ENCODE results near the gene SEMA3E.

Gene SEMA3E

DNA sequence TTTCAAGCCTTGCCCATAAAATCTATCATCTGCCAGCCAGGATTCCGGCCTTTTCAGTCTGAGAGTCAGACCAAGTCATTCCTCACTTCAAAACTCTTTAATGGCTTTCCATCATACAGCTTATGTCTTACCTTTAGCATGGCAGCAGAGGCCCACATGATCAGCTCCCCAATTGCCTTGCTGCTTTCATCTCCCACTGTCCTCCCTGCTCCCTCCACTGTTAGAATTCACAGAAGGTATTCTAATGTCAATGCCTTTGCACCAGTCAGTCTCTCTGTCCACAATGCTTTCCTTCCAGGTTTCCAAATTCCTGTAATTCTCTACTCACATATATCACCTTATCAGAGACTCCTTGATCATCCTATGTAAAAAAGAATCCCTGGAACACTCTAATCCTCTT, 37.2 kb downstream of the SEMA3E start:
- ChIA-PET CTCF (interaction anchor here (0.6 kb wide), 1 partner anchor 9 kb away, joined by 3 read pairs; no protein-coding TSS in a partner anchor), POLR2A (no interaction called here)
- H3K27ac ChIP-seq (ENCODE audit: extremely low read depth, low read depth, low read length) = no peak overlapping the region
- H3K4me3 ChIP-seq (ENCODE audit: low read depth, low read length) = no peak overlapping the region
- TF ChIP-seq, protein P1, sequence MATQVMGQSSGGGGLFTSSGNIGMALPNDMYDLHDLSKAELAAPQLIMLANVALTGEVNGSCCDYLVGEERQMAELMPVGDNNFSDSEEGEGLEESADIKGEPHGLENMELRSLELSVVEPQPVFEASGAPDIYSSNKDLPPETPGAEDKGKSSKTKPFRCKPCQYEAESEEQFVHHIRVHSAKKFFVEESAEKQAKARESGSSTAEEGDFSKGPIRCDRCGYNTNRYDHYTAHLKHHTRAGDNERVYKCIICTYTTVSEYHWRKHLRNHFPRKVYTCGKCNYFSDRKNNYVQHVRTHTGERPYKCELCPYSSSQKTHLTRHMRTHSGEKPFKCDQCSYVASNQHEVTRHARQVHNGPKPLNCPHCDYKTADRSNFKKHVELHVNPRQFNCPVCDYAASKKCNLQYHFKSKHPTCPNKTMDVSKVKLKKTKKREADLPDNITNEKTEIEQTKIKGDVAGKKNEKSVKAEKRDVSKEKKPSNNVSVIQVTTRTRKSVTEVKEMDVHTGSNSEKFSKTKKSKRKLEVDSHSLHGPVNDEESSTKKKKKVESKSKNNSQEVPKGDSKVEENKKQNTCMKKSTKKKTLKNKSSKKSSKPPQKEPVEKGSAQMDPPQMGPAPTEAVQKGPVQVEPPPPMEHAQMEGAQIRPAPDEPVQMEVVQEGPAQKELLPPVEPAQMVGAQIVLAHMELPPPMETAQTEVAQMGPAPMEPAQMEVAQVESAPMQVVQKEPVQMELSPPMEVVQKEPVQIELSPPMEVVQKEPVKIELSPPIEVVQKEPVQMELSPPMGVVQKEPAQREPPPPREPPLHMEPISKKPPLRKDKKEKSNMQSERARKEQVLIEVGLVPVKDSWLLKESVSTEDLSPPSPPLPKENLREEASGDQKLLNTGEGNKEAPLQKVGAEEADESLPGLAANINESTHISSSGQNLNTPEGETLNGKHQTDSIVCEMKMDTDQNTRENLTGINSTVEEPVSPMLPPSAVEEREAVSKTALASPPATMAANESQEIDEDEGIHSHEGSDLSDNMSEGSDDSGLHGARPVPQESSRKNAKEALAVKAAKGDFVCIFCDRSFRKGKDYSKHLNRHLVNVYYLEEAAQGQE (tag by site-specific recombination; IDR thresholded peaks at IDR 0.05) = no peak
- TF ChIP-seq ZNF184 (tag by site-specific recombination; IDR thresholded peaks at IDR 0.05) (no peak), ZBTB17 (tag by site-specific recombination; IDR thresholded peaks at IDR 0.05) (no peak), ZSCAN23 (tag by site-specific recombination; IDR thresholded peaks at IDR 0.05) (no peak), ZFHX2 (tag by site-specific recombination; conservative IDR thresholded peaks at IDR 0.05) (no peak), ZNF585B (tag by site-specific recombination; IDR thresholded peaks at IDR 0.05) (no peak), ZNF202 (tag by site-specific recombination; IDR thresholded peaks at IDR 0.05; ENCODE audit: borderline replicate concordance) (no peak), MZF1 (tag by site-specific recombination; IDR thresholded peaks at IDR 0.05; ENCODE audit: borderline replicate concordance) (no peak), KLF10 (tag by site-specific recombination; IDR thresholded peaks at IDR 0.05) (no peak), ZNF335 (tag by site-specific recombination; conservative IDR thresholded peaks at IDR 0.05) (no peak)
- TF ChIP-seq, protein P2, sequence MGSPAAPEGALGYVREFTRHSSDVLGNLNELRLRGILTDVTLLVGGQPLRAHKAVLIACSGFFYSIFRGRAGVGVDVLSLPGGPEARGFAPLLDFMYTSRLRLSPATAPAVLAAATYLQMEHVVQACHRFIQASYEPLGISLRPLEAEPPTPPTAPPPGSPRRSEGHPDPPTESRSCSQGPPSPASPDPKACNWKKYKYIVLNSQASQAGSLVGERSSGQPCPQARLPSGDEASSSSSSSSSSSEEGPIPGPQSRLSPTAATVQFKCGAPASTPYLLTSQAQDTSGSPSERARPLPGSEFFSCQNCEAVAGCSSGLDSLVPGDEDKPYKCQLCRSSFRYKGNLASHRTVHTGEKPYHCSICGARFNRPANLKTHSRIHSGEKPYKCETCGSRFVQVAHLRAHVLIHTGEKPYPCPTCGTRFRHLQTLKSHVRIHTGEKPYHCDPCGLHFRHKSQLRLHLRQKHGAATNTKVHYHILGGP (tag by site-specific recombination; IDR thresholded peaks at IDR 0.05) = no peak
- TF ChIP-seq, protein P3, sequence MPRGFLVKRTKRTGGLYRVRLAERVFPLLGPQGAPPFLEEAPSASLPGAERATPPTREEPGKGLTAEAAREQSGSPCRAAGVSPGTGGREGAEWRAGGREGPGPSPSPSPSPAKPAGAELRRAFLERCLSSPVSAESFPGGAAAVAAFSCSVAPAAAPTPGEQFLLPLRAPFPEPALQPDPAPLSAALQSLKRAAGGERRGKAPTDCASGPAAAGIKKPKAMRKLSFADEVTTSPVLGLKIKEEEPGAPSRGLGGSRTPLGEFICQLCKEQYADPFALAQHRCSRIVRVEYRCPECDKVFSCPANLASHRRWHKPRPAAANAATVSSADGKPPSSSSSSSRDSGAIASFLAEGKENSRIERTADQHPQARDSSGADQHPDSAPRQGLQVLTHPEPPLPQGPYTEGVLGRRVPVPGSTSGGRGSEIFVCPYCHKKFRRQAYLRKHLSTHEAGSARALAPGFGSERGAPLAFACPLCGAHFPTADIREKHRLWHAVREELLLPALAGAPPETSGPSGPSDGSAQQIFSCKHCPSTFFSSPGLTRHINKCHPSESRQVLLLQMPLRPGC (tag by site-specific recombination; IDR thresholded peaks at IDR 0.05) = no peak
- H3K4me1 ChIP-seq (ENCODE audit: control insufficient read depth, insufficient read depth, low read length) = no peaks in the 10 kb centered on the region; the same call in 1 of the 2 replicates
- no peaks in the 10 kb centered on the region for H3K36me3 ChIP-seq (ENCODE audit: control insufficient read depth in 2 of 2, insufficient read depth in 1 of 2, low read length in 2 of 2)
- no peaks in the 10 kb centered on the region for H3K9me3 ChIP-seq (ENCODE audit: control insufficient read depth, insufficient read depth, low read depth, low read length)

DNA sequence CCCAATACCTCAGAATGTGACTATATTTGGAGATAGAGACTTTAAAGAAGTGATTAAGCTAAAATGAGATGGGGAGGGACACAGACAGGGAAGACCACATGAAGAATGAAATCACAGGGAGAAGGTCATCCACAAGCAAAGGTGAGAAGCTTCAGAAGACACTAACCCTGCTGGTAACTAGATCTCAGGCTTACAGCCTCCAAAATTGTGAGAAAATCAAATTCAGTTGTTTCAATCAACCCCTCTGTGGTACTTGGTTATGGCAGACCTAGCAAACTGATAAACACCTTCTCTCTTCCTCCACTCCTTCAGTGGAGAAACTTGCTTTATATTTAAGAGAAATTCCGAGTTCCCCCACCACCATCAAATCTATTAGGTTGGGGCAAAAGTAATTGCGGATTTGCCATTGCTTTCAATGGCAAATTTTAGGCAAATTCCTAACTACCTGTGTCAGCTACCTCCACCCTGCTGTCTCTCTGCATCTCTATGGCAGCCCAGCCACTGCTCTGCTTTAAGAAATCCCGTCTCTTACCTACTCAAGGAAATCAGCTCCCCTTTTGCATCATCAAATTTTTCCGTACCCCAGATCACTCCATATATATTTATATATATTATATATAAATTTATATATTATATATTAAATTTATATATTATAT, 38.2 kb downstream of the SEMA3E start:
- H3K27ac ChIP-seq (ENCODE audit: extremely low read depth, low read depth, low read length) = no peak overlapping the region
- no peaks in the 10 kb centered on the region; the same call in 1 of the 2 replicates for H3K4me1 ChIP-seq (ENCODE audit: control insufficient read depth, insufficient read depth, low read length)
- TF ChIP-seq ZNF76 (tag by site-specific recombination; IDR thresholded peaks at IDR 0.05; ENCODE audit: borderline replicate concordance, low read depth) (no peak), ZNF843 (tag by site-specific recombination; IDR thresholded peaks at IDR 0.05) (no peak), KLF7 (tag by site-specific recombination; IDR thresholded peaks at IDR 0.05; ENCODE audit: borderline replicate concordance) (no peak), ZSCAN30 (tag by site-specific recombination; IDR thresholded peaks at IDR 0.05) (no peak), ZNF416 (tag by site-specific recombination; IDR thresholded peaks at IDR 0.05) (no peak), ZNF157 (tag by site-specific recombination; IDR thresholded peaks at IDR 0.05) (no peak), ZNF266 (tag by site-specific recombination; IDR thresholded peaks at IDR 0.05; ENCODE audit: low read depth) (no peak), ZNF24 (tag by site-specific recombination; IDR thresholded peaks at IDR 0.05) (no peak), ZEB2 (tag by site-specific recombination; IDR thresholded peaks at IDR 0.05) (no peak)
- TF ChIP-seq, protein P4, sequence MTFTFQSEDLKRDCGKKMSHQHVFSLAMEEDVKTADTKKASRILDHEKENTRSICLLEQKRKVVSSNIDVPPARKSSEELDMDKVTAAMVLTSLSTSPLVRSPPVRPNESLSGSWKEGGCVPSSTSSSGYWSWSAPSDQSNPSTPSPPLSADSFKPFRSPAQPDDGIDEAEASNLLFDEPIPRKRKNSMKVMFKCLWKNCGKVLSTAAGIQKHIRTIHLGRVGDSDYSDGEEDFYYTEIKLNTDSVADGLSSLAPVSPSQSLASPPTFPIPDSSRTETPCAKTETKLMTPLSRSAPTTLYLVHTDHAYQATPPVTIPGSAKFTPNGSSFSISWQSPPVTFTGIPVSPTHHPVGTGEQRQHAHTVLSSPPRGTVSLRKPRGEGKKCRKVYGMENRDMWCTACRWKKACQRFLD (tag by site-specific recombination; IDR thresholded peaks at IDR 0.05) = no peak
- TF ChIP-seq, protein P5, sequence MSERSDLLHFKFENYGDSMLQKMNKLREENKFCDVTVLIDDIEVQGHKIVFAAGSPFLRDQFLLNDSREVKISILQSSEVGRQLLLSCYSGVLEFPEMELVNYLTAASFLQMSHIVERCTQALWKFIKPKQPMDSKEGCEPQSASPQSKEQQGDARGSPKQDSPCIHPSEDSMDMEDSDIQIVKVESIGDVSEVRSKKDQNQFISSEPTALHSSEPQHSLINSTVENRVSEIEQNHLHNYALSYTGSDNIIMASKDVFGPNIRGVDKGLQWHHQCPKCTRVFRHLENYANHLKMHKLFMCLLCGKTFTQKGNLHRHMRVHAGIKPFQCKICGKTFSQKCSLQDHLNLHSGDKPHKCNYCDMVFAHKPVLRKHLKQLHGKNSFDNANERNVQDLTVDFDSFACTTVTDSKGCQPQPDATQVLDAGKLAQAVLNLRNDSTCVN (tag by site-specific recombination; optimal IDR thresholded peaks at IDR 0.05) = no peak
- CTCF ChIA-PET = no interaction called here
- H3K4me3 ChIP-seq (ENCODE audit: low read depth, low read length) = no peak overlapping the region
- no peaks in the 10 kb centered on the region for H3K36me3 ChIP-seq (ENCODE audit: control insufficient read depth in 2 of 2, insufficient read depth in 1 of 2, low read length in 2 of 2)
- no peaks in the 10 kb centered on the region for H3K9me3 ChIP-seq (ENCODE audit: control insufficient read depth, insufficient read depth, low read depth, low read length)
- POLR2A ChIA-PET = no interaction called here
